BE2C (cell line): ENCODE measurements around the gene ANLN.

Experiments
- DNase-seq: peaks from one replicate; pipeline ENCODE4 v3.0.0-alpha.2; 2020
- H3K27me3 ChIP-seq: fragments of 250-450 bp; sonication (Bioruptor Pico); 2 replicates; pipeline ENCODE4 v1.5.1; 2020; ENCODE audit warnings: mild to moderate bottlenecking
- H3K36me3 ChIP-seq: fragments of 250-450 bp; sonication (Bioruptor Pico); 2 replicates; pipeline ENCODE4 v1.5.1; 2020; ENCODE audit warnings: mild to moderate bottlenecking
- H3K4me1 ChIP-seq: fragments of 250-450 bp; sonication (Bioruptor Pico); 2 replicates; pipeline ENCODE4 v1.5.1; 2020
- H3K4me3 ChIP-seq: 2 replicates; pipeline ENCODE4 v1.5.1; 2011; ENCODE audit warnings: low read depth, low read length
- H3K9me3 ChIP-seq: fragments of 250-450 bp; sonication (Bioruptor Pico); 2 replicates; pipeline ENCODE4 v1.5.1; 2020
- CTCF ChIP-seq: IDR thresholded peaks from 2 replicates; pipeline ENCODE4 v1.5.1; 2012; ENCODE audit warnings: mild to moderate bottlenecking, low read depth, low read length

Gene ANLN

GRCh38 chr7:36423633-36424032, 34.0 kb downstream of the ANLN start:
- no peak for TF ChIP-seq CTCF
- no peak for DNase-seq
- H3K9me3 ChIP-seq, result no peaks in the 10 kb centered on the region
- no peaks in the 10 kb centered on the region for H3K27me3 ChIP-seq
- H3K4me1 ChIP-seq, result 0 out of 2 replicates have a peak, but pooled peaks cover 2% of the 10 kb centered on the region
- H3K36me3 ChIP-seq, result peaks cover 81% of the 10 kb centered on the region
- H3K4me3 ChIP-seq, result no peak overlapping the region

- no peaks in the 10 kb centered on the region for H3K27me3 ChIP-seq
- TF ChIP-seq CTCF, result no peak
- peaks cover 71% of the 10 kb centered on the region for H3K36me3 ChIP-seq
- H3K9me3 ChIP-seq, result no peaks in the 10 kb centered on the region
- no peak overlapping the region for H3K4me3 ChIP-seq
- no peak for DNase-seq
- no peaks in the 10 kb centered on the region for H3K4me1 ChIP-seq
Measured at GRCh38 chr7:36430186-36430585, 40.5 kb downstream of the ANLN start.

- TF ChIP-seq CTCF, result no peak
- Histone ChIP-seq H3K9me3 (no peaks in the 10 kb centered on the region), H3K4me3 (no peak overlapping the region), H3K27me3 (no peaks in the 10 kb centered on the region), H3K4me1 (no peaks in the 10 kb centered on the region), H3K36me3 (peaks cover 69% of the 10 kb centered on the region)
- DNase-seq, result no peak
Measured at GRCh38 chr7:36430881-36431280, 41.2 kb downstream of the ANLN start.

GRCh38 chr7:36438211-36438610, 48.5 kb downstream of the ANLN start:
- Histone ChIP-seq H3K4me1 (no peaks in the 10 kb centered on the region), H3K4me3 (no peak overlapping the region), H3K9me3 (no peaks in the 10 kb centered on the region), H3K27me3 (no peaks in the 10 kb centered on the region), H3K36me3 (peaks cover 55% of the 10 kb centered on the region)
- no peak for TF ChIP-seq CTCF
- DNase-seq, result no peak

GRCh38 chr7:36439624-36440023, 50.0 kb downstream of the ANLN start:
- H3K4me3 ChIP-seq, result no peak overlapping the region
- H3K9me3 ChIP-seq, result no peaks in the 10 kb centered on the region
- H3K36me3 ChIP-seq, result peaks cover 54% of the 10 kb centered on the region
- H3K27me3 ChIP-seq, result no peaks in the 10 kb centered on the region
- no peak for TF ChIP-seq CTCF
- no peaks in the 10 kb centered on the region for H3K4me1 ChIP-seq
- DNase-seq, result no peak

- peaks cover 52% of the 10 kb centered on the region for H3K36me3 ChIP-seq
- no peaks in the 10 kb centered on the region for H3K4me1 ChIP-seq
- H3K4me3 ChIP-seq, result no peak overlapping the region
- H3K27me3 ChIP-seq, result no peaks in the 10 kb centered on the region
- DNase-seq, result no peak
- H3K9me3 ChIP-seq, result no peaks in the 10 kb centered on the region
- peak; percentile 44 for TF ChIP-seq CTCF
Measured at GRCh38 chr7:36440880-36441279, 51.2 kb downstream of the ANLN start.
